NB4 (cell line): ENCODE data around the gene YJU2.
"Not testable (repeated sequence)": the region's sequence is repeated elsewhere in the genome, so short reads cannot be mapped to it uniquely, and the experiment has no call there.

Experiments
- DNase-seq: peaks from one replicate; pipeline ENCODE4 v3.0.0; 2010; ENCODE audit warnings: low read depth
- H3K4me3 ChIP-seq: one replicate; pipeline ENCODE4 v1.5.1; 2011; ENCODE audit warnings: mild to moderate bottlenecking, low read depth, low read length, moderate library complexity
- MYC ChIP-seq: IDR thresholded peaks from 2 replicates; pipeline ENCODE4 v1.6.1; 2011; ENCODE audit warnings: low read depth, low read length
- POLR2A ChIP-seq: IDR thresholded peaks from 2 replicates; pipeline ENCODE4 v1.6.1; 2011; ENCODE audit warnings: mild to moderate bottlenecking; ENCODE audit not compliant: insufficient read length; ENCODE audit errors: extremely low read depth
- TF ChIP-seq, protein P1 (sequence below): IDR thresholded peaks from 2 replicates; pipeline ENCODE4 v1.6.1; 2011; ENCODE audit warnings: low read depth, low read length
- TF ChIP-seq, protein P2 (sequence below): IDR thresholded peaks from one replicate; pipeline ENCODE4 v1.5.1; 2012; ENCODE audit warnings: low read depth, low read length

The YJU2 gene

GRCh38 chr19:4225885-4226284, 21.0 kb upstream of the YJU2 start:
- DNase-seq = no peak
- TF ChIP-seq, protein P1, sequence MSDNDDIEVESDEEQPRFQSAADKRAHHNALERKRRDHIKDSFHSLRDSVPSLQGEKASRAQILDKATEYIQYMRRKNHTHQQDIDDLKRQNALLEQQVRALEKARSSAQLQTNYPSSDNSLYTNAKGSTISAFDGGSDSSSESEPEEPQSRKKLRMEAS = no peak
- TF ChIP-seq MYC (no peak), POLR2A (no peak)
- TF ChIP-seq, protein P2, sequence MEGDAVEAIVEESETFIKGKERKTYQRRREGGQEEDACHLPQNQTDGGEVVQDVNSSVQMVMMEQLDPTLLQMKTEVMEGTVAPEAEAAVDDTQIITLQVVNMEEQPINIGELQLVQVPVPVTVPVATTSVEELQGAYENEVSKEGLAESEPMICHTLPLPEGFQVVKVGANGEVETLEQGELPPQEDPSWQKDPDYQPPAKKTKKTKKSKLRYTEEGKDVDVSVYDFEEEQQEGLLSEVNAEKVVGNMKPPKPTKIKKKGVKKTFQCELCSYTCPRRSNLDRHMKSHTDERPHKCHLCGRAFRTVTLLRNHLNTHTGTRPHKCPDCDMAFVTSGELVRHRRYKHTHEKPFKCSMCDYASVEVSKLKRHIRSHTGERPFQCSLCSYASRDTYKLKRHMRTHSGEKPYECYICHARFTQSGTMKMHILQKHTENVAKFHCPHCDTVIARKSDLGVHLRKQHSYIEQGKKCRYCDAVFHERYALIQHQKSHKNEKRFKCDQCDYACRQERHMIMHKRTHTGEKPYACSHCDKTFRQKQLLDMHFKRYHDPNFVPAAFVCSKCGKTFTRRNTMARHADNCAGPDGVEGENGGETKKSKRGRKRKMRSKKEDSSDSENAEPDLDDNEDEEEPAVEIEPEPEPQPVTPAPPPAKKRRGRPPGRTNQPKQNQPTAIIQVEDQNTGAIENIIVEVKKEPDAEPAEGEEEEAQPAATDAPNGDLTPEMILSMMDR = no peak
- no peak overlapping the region for H3K4me3 ChIP-seq

- H3K4me3 ChIP-seq = no peak overlapping the region
- TF ChIP-seq, protein P1 = no peak
- TF ChIP-seq, protein P2 = no peak
- TF ChIP-seq POLR2A (no peak), MYC (no peak)
- no peak for DNase-seq
Observed at GRCh38 chr19:4227771-4228170, 19.1 kb upstream of the YJU2 start.

DNA sequence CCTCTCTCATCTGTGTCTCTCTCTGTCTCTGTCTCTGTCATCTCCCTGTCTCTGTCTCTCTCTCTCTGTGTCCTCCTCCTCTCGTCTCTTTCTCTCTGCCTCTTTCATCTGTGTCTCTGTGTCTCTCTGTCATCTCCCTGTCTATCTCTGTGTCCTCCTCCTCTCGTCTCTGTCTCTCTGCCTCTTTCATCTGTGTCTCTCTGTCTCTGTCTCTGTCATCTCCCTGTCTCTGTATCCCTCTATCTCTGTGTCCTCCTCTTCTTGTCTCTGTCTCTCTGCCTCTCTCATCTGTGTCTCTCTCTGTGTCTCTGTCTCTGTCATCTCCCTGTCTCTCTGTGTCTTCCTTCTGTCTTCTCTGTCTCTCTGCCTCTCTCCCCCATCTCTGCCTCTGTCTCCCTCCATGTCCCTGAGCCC, 18.1 kb upstream of the YJU2 start:
- TF ChIP-seq, protein P1 = no peak
- TF ChIP-seq POLR2A = no peak
- TF ChIP-seq, protein P2 = no peak
- TF ChIP-seq MYC = no peak
- no peak for DNase-seq
- H3K4me3 ChIP-seq = no peak overlapping the region

GRCh38 chr19:4229179-4229931, 17.5 kb upstream of the YJU2 start, which contains the start of gene EBI3:
Gene EBI3 (plus strand): TSS chr19:4229523. CDS start chr19:4229551, 28 bp downstream.
- TF ChIP-seq MYC (no peak), POLR2A (no peak)
- TF ChIP-seq, protein P1 = no peak
- peak; percentile 90 for DNase-seq
- H3K4me3 ChIP-seq = no peak within 1 kb of the TSS

DNA sequence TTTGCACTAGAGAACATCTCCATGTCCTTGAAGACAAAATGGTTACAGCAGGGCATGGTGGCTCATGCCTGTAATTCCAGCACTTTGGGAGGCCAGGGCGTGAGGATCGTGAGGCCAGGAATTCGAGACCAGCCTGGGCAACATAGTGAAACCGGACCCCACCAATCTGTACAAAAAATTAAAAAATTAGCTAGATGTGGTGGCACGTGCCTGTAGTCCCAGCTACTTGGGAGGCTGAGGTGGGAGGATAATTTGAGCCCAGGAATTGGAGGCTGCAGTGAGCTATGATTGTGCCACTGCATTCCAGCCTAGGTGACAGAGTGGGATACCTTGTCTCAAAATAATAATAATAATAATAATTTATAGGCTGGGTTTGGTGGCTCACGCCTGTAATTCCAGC, 16.6 kb upstream of the YJU2 start:
- not testable (repeated sequence) for H3K4me3 ChIP-seq, DNase-seq

DNA sequence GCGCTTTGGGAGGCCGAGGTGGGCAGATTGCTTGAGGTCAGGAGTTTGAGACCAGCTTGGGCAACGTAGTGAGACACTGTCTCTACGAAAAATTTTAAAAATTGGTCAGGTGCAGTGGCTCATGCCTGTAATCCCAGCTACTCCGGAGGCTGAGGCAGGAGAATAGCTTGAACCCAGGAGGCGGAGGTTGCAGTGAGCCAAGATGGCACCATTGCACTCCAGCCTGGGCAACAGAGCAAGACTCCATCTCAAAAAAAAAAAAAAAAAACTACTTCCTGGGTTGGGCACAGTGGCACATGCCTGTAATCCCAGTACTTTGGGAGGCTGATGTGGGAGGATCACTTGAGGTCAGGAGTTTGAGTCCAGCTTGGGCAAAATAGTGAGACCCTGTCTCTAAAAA, 15.4 kb upstream of the YJU2 start:
- H3K4me3 ChIP-seq, DNase-seq: not testable (repeated sequence)

- not testable (repeated sequence) for H3K4me3 ChIP-seq
Observed at GRCh38 chr19:4232139-4232538, 14.7 kb upstream of the YJU2 start.

DNA sequence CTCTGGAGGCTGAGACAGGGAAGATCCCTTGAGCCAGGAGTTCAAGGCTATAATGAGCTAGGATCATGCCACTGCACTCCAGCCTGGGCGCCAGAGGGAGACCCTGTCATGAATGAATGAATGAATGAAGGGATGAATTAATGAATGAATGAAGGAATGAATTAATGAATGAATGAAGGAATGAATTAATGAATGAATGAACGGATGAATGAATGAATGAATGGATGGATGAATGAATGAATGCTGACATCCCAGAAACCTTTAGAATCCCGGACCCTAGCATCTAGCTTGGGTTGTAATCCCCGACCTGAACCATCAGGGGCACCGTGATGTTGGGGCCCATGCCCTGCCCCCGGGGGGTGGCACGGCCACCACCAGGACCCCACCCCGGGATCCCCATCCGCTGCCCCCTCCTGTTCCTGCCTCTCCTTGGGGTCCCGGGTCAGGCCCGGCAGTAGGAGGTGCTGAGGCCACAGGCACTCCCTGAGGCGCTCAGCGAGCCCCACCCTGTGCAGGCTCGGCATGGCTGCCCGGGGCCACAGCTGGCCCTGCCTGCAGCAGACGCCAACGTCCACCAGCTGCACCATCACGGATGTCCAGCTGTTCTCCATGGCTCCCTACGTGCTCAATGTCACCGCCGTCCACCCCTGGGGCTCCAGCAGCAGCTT, 14.1 kb upstream of the YJU2 start:
- H3K4me3 ChIP-seq = no peak overlapping the region
- DNase-seq = peak; percentile 12
- TF ChIP-seq, protein P1 = no peak
- TF ChIP-seq POLR2A (no peak), MYC (no peak)
- TF ChIP-seq, protein P2 = no peak

More at GRCh38 chr19:4232139-4232538, 14.7 kb upstream of the YJU2 start:
- DNase-seq = not testable (repeated sequence)
